ENCODE results near the gene NOS2. TPM values are rescaled to one million over a fixed set of nuclear protein-coding genes. Genes with fewer than 3 reads are reported as not detected.
A peak's percentile ranks its signal among the peaks of the same experiment; 100 is the strongest.

Gene NOS2
- total RNA-seq, 2 donors from 2014 or later, result not detected

- peaks cover 43% of the 10 kb centered on the region in 2 donors for H3K4me1 Mint-ChIP-seq (ENCODE audit: low read depth in 2 of 2)
- H3K27me3 Mint-ChIP-seq, result no peaks in the 10 kb centered on the region
- ATAC-seq (peak; percentile 65 to 74), DNase-seq (ENCODE audit: low spot score) (no peak)
- peak overlapping the region; percentile 56 for H3K4me3 Mint-ChIP-seq
- no peaks in the 10 kb centered on the region for H3K9me3 Mint-ChIP-seq
- H3K36me3 Mint-ChIP-seq, result no peaks in the 10 kb centered on the region
- H3K27ac Mint-ChIP-seq, result peak overlapping the region; percentile 72 to 90
Measured at GRCh38 chr17:27810211-27810901, 10.0 kb upstream of the NOS2 start.

- Mint-ChIP-seq H3K4me3 (peak overlapping the region; percentile 56), H3K4me1 (ENCODE audit: low read depth in 2 of 2) (peaks cover 46 to 48% of the 10 kb centered on the region in 2 donors), H3K27me3 (no peaks in the 10 kb centered on the region), H3K27ac (peak overlapping the region; percentile 72 to 90), H3K9me3 (no peaks in the 10 kb centered on the region), H3K36me3 (no peaks in the 10 kb centered on the region)
- no peak for DNase-seq (ENCODE audit: low spot score)
- ATAC-seq, result no peak
Measured at GRCh38 chr17:27809555-27809954, 9.2 kb upstream of the NOS2 start.

DNA sequence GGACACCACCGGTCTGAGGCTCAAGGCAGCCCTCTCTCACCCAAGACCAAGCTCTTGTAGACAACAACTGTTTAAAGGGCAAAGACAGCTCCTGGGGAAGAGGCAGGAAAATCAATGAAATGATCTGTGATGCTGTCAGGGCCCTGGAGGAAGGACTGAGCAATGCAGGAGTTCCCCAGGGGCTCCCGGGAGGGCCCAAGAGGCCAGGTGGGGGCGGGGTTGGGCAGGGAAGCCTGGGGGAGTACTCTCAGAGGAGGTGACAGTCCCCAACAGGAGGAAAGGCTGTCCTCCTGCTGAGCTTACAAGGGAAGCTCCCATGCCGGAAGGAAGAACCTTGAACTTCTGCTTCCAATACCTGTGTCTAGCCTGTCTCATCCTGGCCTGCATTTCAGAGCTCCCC lies 8.3 kb upstream of the NOS2 start:
- Mint-ChIP-seq H3K27me3 (no peaks in the 10 kb centered on the region), H3K4me3 (peak overlapping the region; percentile 78), H3K4me1 (ENCODE audit: low read depth in 2 of 2) (peaks cover 46 to 48% of the 10 kb centered on the region in 2 donors), H3K36me3 (no peaks in the 10 kb centered on the region), H3K9me3 (no peaks in the 10 kb centered on the region), H3K27ac (peak overlapping the region; percentile 81 to 94)
- ATAC-seq, result peak in 1 of 2 donors; percentile 38
- no peak for DNase-seq (ENCODE audit: low spot score)

DNA sequence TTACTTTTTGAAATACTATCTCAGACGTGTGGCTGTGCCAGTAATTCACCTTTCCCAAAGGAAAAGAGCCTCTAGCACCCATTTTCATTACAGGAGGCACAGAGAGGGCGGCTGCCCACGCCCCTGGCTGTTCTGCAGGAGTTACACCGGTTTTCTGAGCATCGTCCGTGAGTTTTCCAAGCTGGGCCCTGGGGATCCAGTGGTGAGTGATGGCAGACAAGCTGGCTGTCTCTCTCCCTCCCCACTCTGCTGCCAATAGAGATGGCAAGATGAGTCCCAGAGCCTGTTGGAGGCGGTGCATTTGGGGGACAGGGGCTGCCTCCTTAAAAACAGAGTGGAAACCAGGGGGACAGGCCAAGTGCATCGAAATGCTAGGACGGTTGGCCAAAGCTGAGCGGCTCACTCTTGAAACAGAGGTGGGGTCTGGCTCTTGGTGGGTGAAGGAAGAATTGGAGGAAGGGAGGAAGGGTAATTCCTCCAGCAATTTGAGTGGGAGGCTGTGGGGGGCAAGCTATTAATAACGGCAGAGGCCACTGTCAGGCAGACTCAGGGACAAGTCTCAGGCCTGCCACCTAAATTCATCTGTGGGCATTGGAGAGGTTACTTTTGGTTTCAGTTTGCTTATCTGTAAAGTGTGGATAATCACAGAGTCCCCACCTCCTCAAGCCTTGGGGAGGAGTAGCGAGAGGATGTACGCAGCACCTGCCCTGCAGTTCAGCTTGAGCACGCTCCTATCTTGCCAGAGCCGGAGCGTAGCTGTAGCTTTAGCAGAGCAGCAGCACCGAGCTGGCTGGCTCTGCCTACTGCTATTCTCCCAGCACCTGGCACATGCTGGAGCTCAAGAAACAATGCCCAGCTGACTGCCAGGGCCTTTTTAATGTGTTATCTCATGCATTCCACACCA lies 7.5 kb upstream of the NOS2 start:
- no peaks in the 10 kb centered on the region for H3K9me3 Mint-ChIP-seq
- H3K4me3 Mint-ChIP-seq, result peak overlapping the region; percentile 78
- H3K27ac Mint-ChIP-seq, result peak overlapping the region; percentile 81 to 94
- DNase-seq (ENCODE audit: low spot score), result peak; percentile 75
- no peaks in the 10 kb centered on the region for H3K27me3 Mint-ChIP-seq
- peaks cover 46 to 48% of the 10 kb centered on the region in 2 donors for H3K4me1 Mint-ChIP-seq (ENCODE audit: low read depth in 2 of 2)
- peak; percentile 89 for ATAC-seq
- no peaks in the 10 kb centered on the region for H3K36me3 Mint-ChIP-seq

DNA sequence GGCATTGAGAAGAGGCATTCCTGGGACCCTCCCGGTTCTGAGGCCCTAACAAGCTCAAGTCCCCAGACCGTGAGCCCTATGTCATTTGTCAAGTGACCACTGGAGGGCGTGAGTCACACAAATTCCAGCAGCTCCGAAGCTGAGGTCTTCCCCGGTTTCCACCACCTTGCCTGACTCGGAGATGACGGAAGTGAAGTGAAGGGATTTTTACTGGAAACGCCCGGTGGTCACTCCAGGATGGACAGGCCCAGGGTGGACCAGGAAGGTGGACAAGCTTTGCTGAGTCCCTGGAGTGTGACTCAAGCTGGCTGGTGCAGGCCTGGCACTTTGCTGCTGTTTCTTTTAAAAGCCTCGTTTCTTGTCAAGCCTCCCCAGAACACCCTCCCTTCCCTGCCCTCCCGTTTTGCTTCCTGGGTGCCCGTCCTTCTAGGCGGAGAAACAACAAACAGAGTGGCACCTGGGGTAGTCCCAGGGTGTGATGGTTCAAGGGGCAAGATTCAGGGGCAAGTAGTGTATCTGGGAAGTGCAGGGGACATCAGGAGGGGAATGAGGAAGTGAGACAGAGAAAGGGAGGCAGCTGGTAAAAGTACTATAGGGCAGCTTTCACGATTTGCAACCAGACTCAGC lies 5.3 kb upstream of the NOS2 start:
- Mint-ChIP-seq H3K4me1 (ENCODE audit: low read depth in 2 of 2) (peaks cover 39 to 41% of the 10 kb centered on the region in 2 donors), H3K9me3 (no peaks in the 10 kb centered on the region), H3K4me3 (peak overlapping the region; percentile 81), H3K27ac (peak overlapping the region; percentile 92 to 94), H3K36me3 (no peaks in the 10 kb centered on the region), H3K27me3 (no peaks in the 10 kb centered on the region)
- DNase-seq (ENCODE audit: low spot score) (peak; percentile 84), ATAC-seq (peak; percentile 72 to 76)

DNA sequence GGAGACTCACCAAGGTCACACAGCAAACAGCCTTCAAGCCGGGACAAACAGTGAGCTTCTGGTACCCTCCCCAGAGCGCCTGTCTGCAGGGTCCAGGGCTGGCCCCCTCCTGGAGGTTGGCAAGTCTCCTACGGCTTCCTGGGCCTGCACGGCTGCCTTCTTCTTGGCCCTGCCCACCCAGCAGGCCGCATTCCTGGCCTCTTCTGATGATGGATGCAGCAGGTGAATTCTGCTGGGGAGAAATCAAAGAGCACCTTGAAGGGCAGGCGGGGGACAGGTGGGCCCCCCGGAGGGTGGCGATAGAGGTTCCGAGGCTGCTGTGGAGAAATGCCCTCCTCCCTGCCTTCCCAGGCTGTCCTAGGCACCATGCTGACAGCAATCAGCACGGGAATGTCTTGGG lies 3.8 kb upstream of the NOS2 start:
- peaks cover 24 to 26% of the 10 kb centered on the region in 2 donors for H3K4me1 Mint-ChIP-seq (ENCODE audit: low read depth in 2 of 2)
- no peaks in the 10 kb centered on the region for H3K9me3 Mint-ChIP-seq
- no peak overlapping the region for H3K4me3 Mint-ChIP-seq
- DNase-seq (ENCODE audit: low spot score) (no peak), ATAC-seq (no peak)
- H3K36me3 Mint-ChIP-seq, result no peaks in the 10 kb centered on the region
- H3K27me3 Mint-ChIP-seq, result peaks cover 0 to 6% of the 10 kb centered on the region in 2 donors
- H3K27ac Mint-ChIP-seq, result no peak overlapping the region

GRCh38 chr17:27802962-27803680 lies 2.8 kb upstream of the NOS2 start:
- H3K4me3 Mint-ChIP-seq, result no peak overlapping the region
- H3K27ac Mint-ChIP-seq, result no peak overlapping the region
- no peak for ATAC-seq
- H3K4me1 Mint-ChIP-seq (ENCODE audit: low read depth in 2 of 2), result peaks cover 19% of the 10 kb centered on the region in 2 donors
- H3K27me3 Mint-ChIP-seq, result peaks cover 0 to 7% of the 10 kb centered on the region in 2 donors
- no peaks in the 10 kb centered on the region for H3K36me3 Mint-ChIP-seq
- DNase-seq (ENCODE audit: low spot score), result no peak
- H3K9me3 Mint-ChIP-seq, result no peaks in the 10 kb centered on the region

GRCh38 chr17:27802033-27802432 lies 1.7 kb upstream of the NOS2 start:
- ATAC-seq, result no peak
- Mint-ChIP-seq H3K36me3 (no peaks in the 10 kb centered on the region), H3K27me3 (peaks cover 5 to 14% of the 10 kb centered on the region in 2 donors), H3K4me1 (ENCODE audit: low read depth in 2 of 2) (peaks cover 12 to 13% of the 10 kb centered on the region in 2 donors), H3K9me3 (no peaks in the 10 kb centered on the region), H3K4me3 (no peak overlapping the region), H3K27ac (no peak overlapping the region)
- no peak for DNase-seq (ENCODE audit: low spot score)

- Mint-ChIP-seq H3K27me3 (peaks cover 31 to 44% of the 10 kb centered on the region in 2 donors), H3K4me3 (no peak overlapping the region), H3K9me3 (no peaks in the 10 kb centered on the region), H3K4me1 (ENCODE audit: low read depth in 2 of 2) (peaks cover 4 to 6% of the 10 kb centered on the region in 2 donors), H3K36me3 (no peaks in the 10 kb centered on the region), H3K27ac (no peak overlapping the region)
- ATAC-seq (no peak), DNase-seq (ENCODE audit: low spot score) (no peak)
Measured at GRCh38 chr17:27798376-27798775, 2.0 kb downstream of the NOS2 start.

GRCh38 chr17:27797390-27798091 lies 2.8 kb downstream of the NOS2 start:
- H3K9me3 Mint-ChIP-seq, result no peaks in the 10 kb centered on the region
- no peak for ATAC-seq
- no peak overlapping the region for H3K4me3 Mint-ChIP-seq
- H3K36me3 Mint-ChIP-seq, result no peaks in the 10 kb centered on the region
- DNase-seq (ENCODE audit: low spot score), result no peak
- H3K4me1 Mint-ChIP-seq (ENCODE audit: low read depth in 2 of 2), result peaks cover 4 to 6% of the 10 kb centered on the region in 2 donors
- H3K27ac Mint-ChIP-seq, result no peak overlapping the region
- peaks cover 31 to 44% of the 10 kb centered on the region in 2 donors for H3K27me3 Mint-ChIP-seq

- no peaks in the 10 kb centered on the region for H3K36me3 Mint-ChIP-seq
- H3K4me3 Mint-ChIP-seq, result peak overlapping the region; percentile 40
- ATAC-seq (no peak), DNase-seq (ENCODE audit: low spot score) (no peak)
- H3K9me3 Mint-ChIP-seq, result no peaks in the 10 kb centered on the region
- no peak overlapping the region for H3K27ac Mint-ChIP-seq
- peaks cover 39 to 50% of the 10 kb centered on the region in 2 donors for H3K27me3 Mint-ChIP-seq
- peaks cover 6 to 7% of the 10 kb centered on the region in 2 donors for H3K4me1 Mint-ChIP-seq (ENCODE audit: low read depth in 2 of 2)
Measured at GRCh38 chr17:27793906-27794569, 6.3 kb downstream of the NOS2 start.

DNA sequence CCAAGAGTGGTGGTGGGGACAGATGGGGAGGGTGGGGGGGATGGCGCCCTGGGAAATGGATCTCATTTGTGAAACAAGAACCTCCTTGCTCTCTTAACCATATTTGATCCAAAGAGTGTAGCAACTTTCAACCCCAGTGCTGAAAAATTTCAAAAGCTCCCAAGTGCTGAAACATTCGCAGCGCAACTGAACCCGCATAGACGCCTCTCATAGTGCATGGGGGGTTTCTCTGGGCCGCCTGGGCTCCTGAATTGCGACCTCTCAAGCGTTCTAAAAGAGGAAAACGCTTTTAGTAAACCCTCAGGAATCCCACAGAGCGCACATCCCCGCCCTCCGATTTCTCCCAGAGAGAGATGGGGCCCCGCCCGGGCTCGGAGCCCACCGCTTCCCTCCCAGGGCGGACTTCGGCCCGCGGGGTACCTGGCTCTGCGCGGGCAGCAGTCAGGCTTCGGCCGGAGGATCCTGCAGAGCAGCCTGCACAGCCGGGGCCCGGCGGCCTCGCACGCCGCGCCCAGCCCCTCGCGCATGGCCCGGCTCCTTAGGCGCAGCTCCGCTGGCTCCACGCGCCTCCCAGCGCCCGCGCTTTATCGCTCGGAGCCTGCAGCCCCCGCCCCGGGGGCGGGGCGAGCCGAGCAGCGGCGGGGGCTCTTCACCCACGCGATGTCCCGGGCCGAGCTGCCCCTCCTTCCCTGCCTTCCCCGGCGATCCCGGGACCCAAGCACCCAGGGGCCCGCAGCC lies 7.0 kb downstream of the NOS2 start:
- H3K4me1 Mint-ChIP-seq (ENCODE audit: low read depth in 2 of 2), result peaks cover 6 to 7% of the 10 kb centered on the region in 2 donors
- ATAC-seq (peak; percentile 24 to 50), DNase-seq (ENCODE audit: low spot score) (no peak)
- H3K9me3 Mint-ChIP-seq, result no peaks in the 10 kb centered on the region
- no peaks in the 10 kb centered on the region for H3K36me3 Mint-ChIP-seq
- H3K27ac Mint-ChIP-seq, result no peak overlapping the region
- H3K27me3 Mint-ChIP-seq, result peaks cover 39 to 50% of the 10 kb centered on the region in 2 donors
- H3K4me3 Mint-ChIP-seq, result peak overlapping the region; percentile 40
